ENCODE results near the gene CYFIP2.
A peak's percentile ranks its signal among the peaks of the same experiment; 100 is the strongest.

The CYFIP2 gene

DNA sequence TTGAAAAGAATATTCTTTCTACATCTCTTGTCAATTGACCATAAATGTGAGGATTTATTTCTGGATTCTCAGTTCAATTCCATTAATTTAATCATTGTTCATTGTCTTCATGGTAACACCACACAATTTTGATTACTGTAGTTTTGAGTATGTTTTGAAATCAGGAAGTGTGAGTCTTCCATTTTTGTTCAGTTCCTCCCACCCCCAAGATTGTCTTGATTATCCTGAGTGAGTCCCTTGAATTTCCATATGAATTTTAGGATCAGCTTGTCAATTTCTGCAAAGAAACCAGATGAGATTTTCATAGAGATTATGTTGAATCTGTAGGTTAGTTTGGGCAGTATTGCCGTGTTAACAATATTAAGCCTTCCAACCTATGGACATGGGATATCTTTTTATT lies 9.5 kb downstream of the CYFIP2 start:
- Histone ChIP-seq H3K36me3 (ENCODE audit: control insufficient read depth in 2 of 2, insufficient read depth in 2 of 2, low read length in 2 of 2) (no peaks in the 10 kb centered on the region), H3K9me3 (ENCODE audit: control insufficient read depth in 2 of 2, low read length in 2 of 2) (no peaks in the 10 kb centered on the region), H3K4me3 (ENCODE audit: low read length in 2 of 2) (no peak overlapping the region), H3K4me1 (ENCODE audit: control insufficient read depth, insufficient read depth, low read length) (no peaks in the 10 kb centered on the region), H3K9ac (ENCODE audit: low read length in 2 of 2) (no peak overlapping the region), H3K27me3 (ENCODE audit: control insufficient read depth in 1 of 2, insufficient read depth in 2 of 2, low read length in 2 of 2) (no peaks in the 10 kb centered on the region), H3K27ac (ENCODE audit: low read length) (no peak overlapping the region)

- H3K27ac ChIP-seq (ENCODE audit: low read length) = no peak overlapping the region
- no peaks in the 10 kb centered on the region for H3K27me3 ChIP-seq (ENCODE audit: control insufficient read depth in 1 of 2, insufficient read depth in 2 of 2, low read length in 2 of 2)
- no peaks in the 10 kb centered on the region for H3K9me3 ChIP-seq (ENCODE audit: control insufficient read depth in 2 of 2, low read length in 2 of 2)
Measured at GRCh38 chr5:157278319-157279037, 12.6 kb downstream of the CYFIP2 start.

DNA sequence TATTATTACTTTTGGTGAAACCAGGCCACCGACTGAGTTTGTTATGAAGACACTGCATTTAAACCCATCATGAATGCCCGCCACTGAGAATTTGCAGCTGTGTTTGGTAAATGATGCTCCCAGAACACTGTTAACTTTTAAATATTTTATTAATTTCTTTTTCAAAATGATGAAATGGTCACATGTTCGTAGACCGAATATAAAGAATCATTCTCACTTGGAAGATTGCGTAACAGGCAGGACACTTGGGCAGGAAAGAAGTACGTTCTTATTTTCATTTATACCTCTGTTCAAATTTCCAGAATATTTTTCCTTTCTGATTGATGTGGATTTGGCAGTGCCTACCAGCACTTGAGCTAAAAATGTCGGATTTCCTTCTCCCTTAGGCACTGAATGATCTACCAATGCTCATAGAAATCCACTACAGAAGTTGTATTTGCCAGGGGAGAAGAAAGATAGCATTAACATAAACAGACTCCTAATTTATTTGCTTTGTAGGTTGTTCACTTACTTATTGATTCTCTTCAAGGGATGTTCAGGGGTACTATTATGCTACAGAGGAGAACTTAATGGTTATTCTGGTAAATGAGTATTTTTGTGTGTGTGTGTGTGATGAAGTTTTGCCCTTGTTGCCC lies 13.8 kb downstream of the CYFIP2 start:
- Histone ChIP-seq H3K4me1 (ENCODE audit: control insufficient read depth, insufficient read depth, low read length) (peaks cover 7% of the 10 kb centered on the region), H3K4me3 (ENCODE audit: low read length in 2 of 2) (no peak overlapping the region), H3K27me3 (ENCODE audit: control insufficient read depth in 1 of 2, insufficient read depth in 2 of 2, low read length in 2 of 2) (no peaks in the 10 kb centered on the region), H3K36me3 (ENCODE audit: control insufficient read depth in 2 of 2, insufficient read depth in 2 of 2, low read length in 2 of 2) (no peaks in the 10 kb centered on the region), H3K27ac (ENCODE audit: low read length) (no peak overlapping the region), H3K9ac (ENCODE audit: low read length in 2 of 2) (no peak overlapping the region), H3K9me3 (ENCODE audit: control insufficient read depth in 2 of 2, low read length in 2 of 2) (no peaks in the 10 kb centered on the region)

More at GRCh38 chr5:157278319-157279037, 12.6 kb downstream of the CYFIP2 start:
- H3K9ac ChIP-seq (ENCODE audit: low read length in 2 of 2) = no peak overlapping the region
- no peaks in the 10 kb centered on the region for H3K36me3 ChIP-seq (ENCODE audit: control insufficient read depth in 2 of 2, insufficient read depth in 2 of 2, low read length in 2 of 2)
- H3K4me1 ChIP-seq (ENCODE audit: control insufficient read depth, insufficient read depth, low read length) = peaks cover 2% of the 10 kb centered on the region
- H3K4me3 ChIP-seq (ENCODE audit: low read length in 2 of 2) = no peak overlapping the region

- H3K36me3 ChIP-seq (ENCODE audit: control insufficient read depth in 2 of 2, insufficient read depth in 2 of 2, low read length in 2 of 2) = no peaks in the 10 kb centered on the region
- peaks cover 13% of the 10 kb centered on the region for H3K4me1 ChIP-seq (ENCODE audit: control insufficient read depth, insufficient read depth, low read length)
- no peak overlapping the region for H3K27ac ChIP-seq (ENCODE audit: low read length)
- no peak overlapping the region for H3K4me3 ChIP-seq (ENCODE audit: low read length in 2 of 2)
- H3K27me3 ChIP-seq (ENCODE audit: control insufficient read depth in 1 of 2, insufficient read depth in 2 of 2, low read length in 2 of 2) = no peaks in the 10 kb centered on the region
- H3K9me3 ChIP-seq (ENCODE audit: control insufficient read depth in 2 of 2, low read length in 2 of 2) = no peaks in the 10 kb centered on the region
- no peak overlapping the region for H3K9ac ChIP-seq (ENCODE audit: low read length in 2 of 2)
Measured at GRCh38 chr5:157280927-157281326, 15.0 kb downstream of the CYFIP2 start.

DNA sequence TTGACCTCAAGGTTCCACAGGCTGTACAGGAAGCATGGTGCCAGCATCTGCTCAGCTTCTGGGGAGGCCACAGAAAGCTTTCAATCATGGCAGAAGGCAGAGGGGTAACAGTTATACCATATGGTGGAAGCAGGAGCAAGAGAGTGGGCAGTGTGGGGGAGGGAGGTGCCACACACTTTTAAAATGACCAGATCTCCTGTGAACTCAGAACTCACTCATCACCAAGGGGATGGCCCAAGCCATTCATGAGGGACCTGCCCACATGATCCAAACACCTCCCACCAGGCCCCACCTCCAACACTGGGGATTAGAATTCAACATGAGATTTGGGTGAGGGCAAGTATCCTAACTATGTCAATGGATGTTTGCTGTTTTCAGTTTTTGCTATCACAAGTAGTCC lies 16.2 kb downstream of the CYFIP2 start:
- Histone ChIP-seq H3K4me1 (ENCODE audit: control insufficient read depth, insufficient read depth, low read length) (peaks cover 21% of the 10 kb centered on the region), H3K36me3 (ENCODE audit: control insufficient read depth in 2 of 2, insufficient read depth in 2 of 2, low read length in 2 of 2) (no peaks in the 10 kb centered on the region), H3K4me3 (ENCODE audit: low read length in 2 of 2) (no peak overlapping the region), H3K27ac (ENCODE audit: low read length) (no peak overlapping the region), H3K27me3 (ENCODE audit: control insufficient read depth in 1 of 2, insufficient read depth in 2 of 2, low read length in 2 of 2) (no peaks in the 10 kb centered on the region), H3K9ac (ENCODE audit: low read length in 2 of 2) (no peak overlapping the region), H3K9me3 (ENCODE audit: control insufficient read depth in 2 of 2, low read length in 2 of 2) (no peaks in the 10 kb centered on the region)

GRCh38 chr5:157283434-157283833 lies 17.5 kb downstream of the CYFIP2 start:
- Histone ChIP-seq H3K9ac (ENCODE audit: low read length in 2 of 2) (no peak overlapping the region), H3K4me3 (ENCODE audit: low read length in 2 of 2) (no peak overlapping the region), H3K27ac (ENCODE audit: low read length) (no peak overlapping the region), H3K27me3 (ENCODE audit: control insufficient read depth in 1 of 2, insufficient read depth in 2 of 2, low read length in 2 of 2) (no peaks in the 10 kb centered on the region), H3K36me3 (ENCODE audit: control insufficient read depth in 2 of 2, insufficient read depth in 2 of 2, low read length in 2 of 2) (peaks cover 0 to 3% of the 10 kb centered on the region in 2 donors), H3K9me3 (ENCODE audit: control insufficient read depth in 2 of 2, low read length in 2 of 2) (no peaks in the 10 kb centered on the region), H3K4me1 (ENCODE audit: control insufficient read depth, insufficient read depth, low read length) (peaks cover 21% of the 10 kb centered on the region)

- Histone ChIP-seq H3K4me1 (ENCODE audit: control insufficient read depth, insufficient read depth, low read length) (peaks cover 21% of the 10 kb centered on the region), H3K36me3 (ENCODE audit: control insufficient read depth in 2 of 2, insufficient read depth in 2 of 2, low read length in 2 of 2) (peaks cover 0 to 3% of the 10 kb centered on the region in 2 donors), H3K27me3 (ENCODE audit: control insufficient read depth in 1 of 2, insufficient read depth in 2 of 2, low read length in 2 of 2) (no peaks in the 10 kb centered on the region), H3K4me3 (ENCODE audit: low read length in 2 of 2) (no peak overlapping the region), H3K9me3 (ENCODE audit: control insufficient read depth in 2 of 2, low read length in 2 of 2) (no peaks in the 10 kb centered on the region), H3K27ac (ENCODE audit: low read length) (no peak overlapping the region), H3K9ac (ENCODE audit: low read length in 2 of 2) (no peak overlapping the region)
Measured at GRCh38 chr5:157284458-157285212, 18.7 kb downstream of the CYFIP2 start.

- H3K4me3 ChIP-seq (ENCODE audit: low read length in 2 of 2) = no peak overlapping the region
- no peaks in the 10 kb centered on the region for H3K27me3 ChIP-seq (ENCODE audit: control insufficient read depth in 1 of 2, insufficient read depth in 2 of 2, low read length in 2 of 2)
- H3K36me3 ChIP-seq (ENCODE audit: control insufficient read depth in 2 of 2, insufficient read depth in 2 of 2, low read length in 2 of 2) = peaks cover 0 to 3% of the 10 kb centered on the region in 2 donors
- peaks cover 24% of the 10 kb centered on the region for H3K4me1 ChIP-seq (ENCODE audit: control insufficient read depth, insufficient read depth, low read length)
- H3K9ac ChIP-seq (ENCODE audit: low read length in 2 of 2) = no peak overlapping the region
- H3K9me3 ChIP-seq (ENCODE audit: control insufficient read depth in 2 of 2, low read length in 2 of 2) = no peaks in the 10 kb centered on the region
- peak overlapping the region; percentile 6 for H3K27ac ChIP-seq (ENCODE audit: low read length)
Measured at GRCh38 chr5:157285310-157286035, 19.6 kb downstream of the CYFIP2 start.

DNA sequence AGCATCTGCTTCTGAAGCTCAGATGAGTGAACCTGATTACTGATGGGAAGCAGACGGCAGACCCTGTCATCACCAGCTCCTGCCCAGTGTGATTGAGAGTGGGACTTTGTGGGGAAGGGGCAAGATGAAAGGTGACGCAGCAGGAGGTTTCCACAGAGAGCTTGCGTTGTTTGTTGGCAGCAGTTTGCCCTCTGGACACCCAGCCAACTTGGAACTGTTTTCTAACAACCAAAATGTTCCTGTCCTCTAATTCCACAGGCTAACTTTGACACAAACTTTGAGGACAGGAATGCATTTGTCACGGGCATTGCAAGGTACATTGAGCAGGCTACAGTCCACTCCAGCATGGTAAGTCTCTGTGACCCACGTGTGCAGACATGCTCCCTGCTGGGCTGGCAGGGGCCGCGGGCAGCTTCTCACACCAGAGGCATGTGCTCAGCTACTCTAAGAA lies 20.9 kb downstream of the CYFIP2 start:
- H3K9me3 ChIP-seq (ENCODE audit: control insufficient read depth in 2 of 2, low read length in 2 of 2) = no peaks in the 10 kb centered on the region
- H3K9ac ChIP-seq (ENCODE audit: low read length in 2 of 2) = peak overlapping the region in 1 of 2 donors; percentile 21
- peak overlapping the region; percentile 31 for H3K27ac ChIP-seq (ENCODE audit: low read length)
- no peaks in the 10 kb centered on the region for H3K27me3 ChIP-seq (ENCODE audit: control insufficient read depth in 1 of 2, insufficient read depth in 2 of 2, low read length in 2 of 2)
- H3K36me3 ChIP-seq (ENCODE audit: control insufficient read depth in 2 of 2, insufficient read depth in 2 of 2, low read length in 2 of 2) = peaks cover 0 to 5% of the 10 kb centered on the region in 2 donors
- H3K4me1 ChIP-seq (ENCODE audit: control insufficient read depth, insufficient read depth, low read length) = peaks cover 30% of the 10 kb centered on the region
- peak overlapping the region in 1 of 2 donors; percentile 44 for H3K4me3 ChIP-seq (ENCODE audit: low read length in 2 of 2)

DNA sequence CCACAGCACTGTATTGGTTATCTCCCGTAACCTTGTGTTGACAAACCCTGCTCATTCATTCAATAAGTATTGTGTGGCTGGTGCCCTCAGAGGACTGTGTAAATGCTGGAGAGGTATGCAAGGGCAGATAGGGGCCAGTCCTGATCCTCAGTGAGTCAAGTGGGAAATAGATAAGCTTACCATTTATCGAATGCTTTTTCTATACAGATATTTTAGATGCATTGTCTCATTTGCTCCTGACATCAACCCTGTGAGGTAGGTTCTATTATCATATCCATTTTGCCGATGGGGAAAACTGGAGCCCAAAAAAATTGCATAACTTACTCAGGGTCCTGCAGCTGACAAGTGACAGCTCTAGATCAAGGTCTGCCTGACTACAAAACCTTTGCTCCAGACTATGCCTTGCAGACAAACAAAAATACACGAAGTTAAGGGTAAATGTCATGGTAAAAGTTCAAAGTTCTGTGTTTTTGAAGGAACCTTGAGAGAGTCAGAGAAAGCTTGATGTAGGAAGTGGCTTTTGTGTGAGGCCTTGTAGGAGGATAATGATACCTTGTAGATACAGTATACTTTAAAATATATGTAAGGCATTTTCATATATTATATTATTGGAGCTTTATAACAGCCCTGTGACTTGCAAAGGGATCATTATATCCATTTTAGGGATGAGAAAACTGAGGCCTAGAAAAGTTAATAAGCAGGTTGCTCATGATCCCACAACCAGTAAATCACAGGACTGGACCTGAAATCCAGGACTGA lies 22.7 kb downstream of the CYFIP2 start:
- peaks cover 0 to 5% of the 10 kb centered on the region in 2 donors for H3K36me3 ChIP-seq (ENCODE audit: control insufficient read depth in 2 of 2, insufficient read depth in 2 of 2, low read length in 2 of 2)
- H3K27ac ChIP-seq (ENCODE audit: low read length) = no peak overlapping the region
- H3K4me1 ChIP-seq (ENCODE audit: control insufficient read depth, insufficient read depth, low read length) = peaks cover 27% of the 10 kb centered on the region
- no peak overlapping the region for H3K9ac ChIP-seq (ENCODE audit: low read length in 2 of 2)
- no peaks in the 10 kb centered on the region for H3K9me3 ChIP-seq (ENCODE audit: control insufficient read depth in 2 of 2, low read length in 2 of 2)
- H3K4me3 ChIP-seq (ENCODE audit: low read length in 2 of 2) = no peak overlapping the region
- H3K27me3 ChIP-seq (ENCODE audit: control insufficient read depth in 1 of 2, insufficient read depth in 2 of 2, low read length in 2 of 2) = no peaks in the 10 kb centered on the region

All from stomach smooth muscle (tissue), 2 donors.